Testis (tissue), 3 donors: ENCODE measurements around the gene KRI1. TPM values are rescaled to one million over a fixed set of nuclear protein-coding genes. Genes with fewer than 3 reads are reported as not detected.

Source experiments
- DNase-seq: peaks from one replicate; pipeline ENCODE4 v3.0.0-alpha.2; 2019
- H3K27ac ChIP-seq, 2 donors: fragments of 200-600 bp; sonication (generic); one replicate each; pipeline ENCODE4 v1.5.1; 2019
- H3K27me3 ChIP-seq: fragments of 200-600 bp; sonication (generic); one replicate; pipeline ENCODE4 v1.5.1; 2019
- H3K36me3 ChIP-seq: fragments of 200-600 bp; sonication (generic); one replicate; pipeline ENCODE4 v1.5.1; 2017; ENCODE audit warnings: low read depth; ENCODE audit errors: missing control alignments
- H3K4me1 ChIP-seq: fragments of 200-600 bp; sonication (generic); one replicate; pipeline ENCODE4 v1.5.1; 2019
- H3K4me3 ChIP-seq, 2 donors: fragments of 200-600 bp; sonication (generic); one replicate each; pipeline ENCODE4 v1.5.1; 2017 to 2019
- H3K9me3 ChIP-seq: fragments of 200-600 bp; sonication (generic); one replicate; pipeline ENCODE4 v1.5.1; 2017
- CTCF ChIP-seq, 3 experiments: fragments of 450-650 bp in 2 of 3; fragments of 200-600 bp in 1 of 3; sonication (generic) in 1 of 3; IDR thresholded peaks; one replicate each; pipeline ENCODE4 v1.5.1; 2016 to 2019; ENCODE audit warnings: antibody characterized with exemption in 3 of 3, mild to moderate bottlenecking in 2 of 3, moderate library complexity in 1 of 3
- POLR2A ChIP-seq: fragments of 450-650 bp; IDR thresholded peaks from one replicate; pipeline ENCODE4 v1.6.1; 2017; ENCODE audit warnings: antibody characterized with exemption, mild to moderate bottlenecking, moderate library complexity
- WGBS, 2 donors: methylation state at CpG; one replicate each; pipeline ENCODE4 v1.1.5; 2018; 5-methylcytosine and 5-hydroxymethylcytosine counted together
- intact Hi-C: fragments of 100-400 bp; cut with DNase I; formaldehyde crosslinking; loops from one replicate; pipeline ENCODE4 v1.15.1; 2023; ENCODE audit warnings: low total_unique reads
- polyA plus RNA-seq: library from polyadenylated mRNA; stranded (reverse); fragments of 350-450 nt; fragmentation: Illumina TruSeq; extraction: RNeasy Lipid Tissue Mini Kit (QIAGEN cat#74804); gene quantifications from one replicate; pipeline ENCODE4 v1.2.3, GENCODE V29; 2014; ENCODE audit warnings: low read depth, low replicate concordance; ENCODE audit not compliant: insufficient read depth
- total RNA-seq, 2 donors: library from RNA; depleted of rRNA; stranded (reverse); fragments of >200 nt; gene quantifications; one replicate each; pipeline ENCODE4 v1.2.3, GENCODE V29; 2016

KRI1 gene
- total and polyA plus RNA-seq, 3 donors from 2014 or later, result 33.7 to 48.3 (median 34.6) TPM

GRCh38 chr19:10549733-10550132 lies 16.1 kb downstream of the KRI1 start:
- TF ChIP-seq POLR2A, result no peak
- no peak for TF ChIP-seq CTCF (IDR thresholded peaks at IDR 0.05)
- WGBS, 2 donors, result 79% methylated on average over 6 to 7 of the region's 7 CpGs

GRCh38 chr19:10548746-10549276 lies 17.0 kb downstream of the KRI1 start:
- Histone ChIP-seq H3K4me3 (no peak overlapping the region), H3K4me1 (peaks cover 6% of the 10 kb centered on the region), H3K9me3 (no peaks in the 10 kb centered on the region), H3K27ac (no peak overlapping the region), H3K27me3 (no peaks in the 10 kb centered on the region), H3K36me3 (no peaks in the 10 kb centered on the region)
- 92 to 97% methylated on average over 15 to 18 of the region's 18 CpGs for WGBS, 2 donors
- no peak for DNase-seq
- no peak for TF ChIP-seq POLR2A
- TF ChIP-seq CTCF (IDR thresholded peaks at IDR 0.05), result no peak
- intact Hi-C loops, result no loop called here

More at GRCh38 chr19:10549733-10550132, 16.1 kb downstream of the KRI1 start:
- Histone ChIP-seq H3K27me3 (no peaks in the 10 kb centered on the region), H3K27ac (no peak overlapping the region), H3K36me3 (no peaks in the 10 kb centered on the region), H3K4me3 (no peak overlapping the region), H3K4me1 (peaks cover 4% of the 10 kb centered on the region), H3K9me3 (no peaks in the 10 kb centered on the region)
- DNase-seq, result no peak
- intact Hi-C loops, result no loop called here

GRCh38 chr19:10546817-10547216 lies 19.0 kb downstream of the KRI1 start:
- 73 to 85% methylated on average over 2 to 8 of the region's 17 CpGs for WGBS, 2 donors
- intact Hi-C loops, result no loop called here
- TF ChIP-seq POLR2A (no peak), CTCF (IDR thresholded peaks at IDR 0.05) (no peak)
- Histone ChIP-seq H3K36me3 (no peaks in the 10 kb centered on the region), H3K9me3 (no peaks in the 10 kb centered on the region), H3K4me3 (no peak overlapping the region), H3K4me1 (peaks cover 10% of the 10 kb centered on the region), H3K27ac (no peak overlapping the region), H3K27me3 (no peaks in the 10 kb centered on the region)
- no peak for DNase-seq

GRCh38 chr19:10544753-10545251 lies 21.0 kb downstream of the KRI1 start:
- H3K27ac ChIP-seq, result no peak overlapping the region
- no peaks in the 10 kb centered on the region for H3K9me3 ChIP-seq
- H3K27me3 ChIP-seq, result no peaks in the 10 kb centered on the region
- intact Hi-C loops, result no loop called here
- DNase-seq, result no peak
- TF ChIP-seq POLR2A (no peak), CTCF (IDR thresholded peaks at IDR 0.05) (no peak)
- H3K4me3 ChIP-seq, result peak overlapping the region; percentile 91 to 97
- peaks cover 10% of the 10 kb centered on the region for H3K4me1 ChIP-seq
- no peaks in the 10 kb centered on the region for H3K36me3 ChIP-seq
- WGBS, 2 donors, result 29 to 37% methylated on average over 7 to 23 of the region's 23 CpGs

- TF ChIP-seq CTCF (IDR thresholded peaks at IDR 0.05) (no peak), POLR2A (no peak)
- intact Hi-C loops, result no loop called here
- no peaks in the 10 kb centered on the region for H3K27me3 ChIP-seq
- peaks cover 10% of the 10 kb centered on the region for H3K4me1 ChIP-seq
- WGBS, 2 donors, result 14 to 17% methylated on average over 10 to 22 of the region's 22 CpGs
- peak overlapping the region; percentile 91 to 92 for H3K27ac ChIP-seq
- H3K9me3 ChIP-seq, result no peaks in the 10 kb centered on the region
- DNase-seq, result peak; percentile 52
- H3K4me3 ChIP-seq, result peak overlapping the region; percentile 91 to 97
- H3K36me3 ChIP-seq, result no peaks in the 10 kb centered on the region
These were observed 21.5 kb downstream of the KRI1 start for GRCh38 chr19:10544242-10544752.
